ENCODE results near the gene MAML1.

GRCh38 chr5:179824745-179825112, 92.1 kb downstream of the MAML1 start:
- TF ChIP-seq CTCF (IDR thresholded peaks at IDR 0.05; ENCODE audit: low read depth, low read length, missing input control) = no peak
- peak; percentile 27 for TF ChIP-seq SP1 (IDR thresholded peaks at IDR 0.05)
- no peak for TF ChIP-seq NR2F2 (IDR thresholded peaks at IDR 0.05)
- TF ChIP-seq MAX (IDR thresholded peaks at IDR 0.05) = no peak
- no peak for TF ChIP-seq EGR1 (IDR thresholded peaks at IDR 0.05; ENCODE audit: low read depth in 2 of 2)
